Central memory CD4-positive, alpha-beta T cell (primary cell): Measurements from ENCODE around the gene LIME1.

Experiments
- DNase-seq: peaks from one replicate; pipeline ENCODE4 v3.0.0; 2022
- total RNA-seq, 3 experiments: gene quantifications; one replicate each; lab custom pipeline; 2026; lab: John Stamatoyannopoulos, UW

LIME1 gene, protein sequence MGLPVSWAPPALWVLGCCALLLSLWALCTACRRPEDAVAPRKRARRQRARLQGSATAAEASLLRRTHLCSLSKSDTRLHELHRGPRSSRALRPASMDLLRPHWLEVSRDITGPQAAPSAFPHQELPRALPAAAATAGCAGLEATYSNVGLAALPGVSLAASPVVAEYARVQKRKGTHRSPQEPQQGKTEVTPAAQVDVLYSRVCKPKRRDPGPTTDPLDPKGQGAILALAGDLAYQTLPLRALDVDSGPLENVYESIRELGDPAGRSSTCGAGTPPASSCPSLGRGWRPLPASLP
- 2.0 to 5.4 (median 4.6) reads per million in 3 experiments for total RNA-seq

DNA sequence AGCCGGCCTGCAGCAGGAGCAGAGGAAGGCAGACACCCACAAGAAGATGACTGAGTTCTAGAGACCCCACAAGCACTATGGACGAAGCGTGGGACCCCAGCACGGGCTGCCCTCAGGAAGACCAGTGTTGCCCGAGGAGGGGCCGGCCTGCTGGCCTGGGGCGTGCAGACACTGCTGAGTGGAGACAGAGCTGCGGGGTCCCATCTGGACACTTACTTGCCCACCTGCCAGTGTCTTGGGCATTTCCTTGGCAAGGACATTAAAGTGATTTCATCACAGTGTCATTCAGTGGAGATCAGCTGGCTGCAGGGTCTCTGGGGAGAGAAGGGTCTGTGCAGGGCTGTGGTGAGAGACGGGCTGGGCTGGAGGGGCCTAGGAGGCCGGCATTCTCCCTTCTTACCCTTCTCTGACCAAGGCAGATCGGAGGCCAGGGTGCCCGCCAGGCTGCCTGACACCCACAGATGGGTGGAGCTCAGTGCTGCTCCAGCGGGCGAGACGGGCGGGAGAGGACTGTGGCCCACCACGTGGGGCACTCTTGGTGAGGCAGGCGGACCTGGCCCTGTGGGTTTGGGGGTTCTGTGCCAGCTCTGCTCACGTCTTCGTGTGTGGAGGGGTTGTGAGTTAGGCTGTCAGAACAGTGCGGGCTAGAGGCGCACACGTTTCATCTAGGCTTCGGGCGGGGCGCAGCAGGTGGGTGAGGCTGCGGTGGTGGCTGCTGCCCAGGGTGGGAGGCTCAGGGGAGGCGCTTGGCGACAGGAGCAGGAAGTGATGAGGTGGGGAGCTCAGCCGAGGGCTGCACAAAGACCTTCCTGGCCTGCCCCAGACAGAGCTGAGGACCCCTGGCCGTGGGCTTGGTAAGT, at the start of gene LIME1:
Gene LIME1 (plus strand): TSS at position 806 of the 860 bp plus-strand sequence. CDS start 886 bp downstream, outside the sequence.
- peak; percentile 88 for DNase-seq

DNA sequence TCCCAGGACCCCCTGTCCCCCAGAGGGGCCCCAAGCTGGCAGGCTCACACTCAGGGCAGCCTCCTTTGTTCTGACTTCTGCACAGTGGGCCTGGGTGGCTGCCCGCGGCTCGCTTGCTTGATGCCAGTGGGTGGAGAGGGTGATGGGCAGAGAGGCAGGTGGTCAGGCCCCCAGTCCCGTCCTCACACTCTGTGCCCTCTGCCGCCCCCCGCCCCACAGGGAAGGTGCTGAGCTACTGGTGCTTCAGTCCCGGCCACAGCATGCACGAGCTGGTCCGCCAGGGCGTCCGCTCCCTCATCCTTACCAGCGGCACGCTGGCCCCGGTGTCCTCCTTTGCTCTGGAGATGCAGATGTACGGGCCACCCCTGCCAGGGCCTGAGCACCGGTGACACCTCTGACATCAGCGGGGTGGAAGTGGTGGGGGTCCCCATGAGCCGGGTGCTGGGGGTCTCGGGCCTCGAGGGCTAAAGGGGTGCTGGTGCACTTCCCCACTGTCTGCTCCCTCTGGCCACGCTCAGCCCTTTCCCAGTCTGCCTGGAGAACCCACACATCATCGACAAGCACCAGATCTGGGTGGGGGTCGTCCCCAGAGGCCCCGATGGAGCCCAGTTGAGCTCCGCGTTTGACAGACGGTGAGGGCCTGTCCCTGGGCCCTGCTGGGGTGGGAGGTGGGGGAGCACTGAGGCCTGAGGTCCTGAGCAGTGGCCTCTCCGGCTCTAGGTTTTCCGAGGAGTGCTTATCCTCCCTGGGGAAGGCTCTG, 48.9 kb upstream of the LIME1 start:
- no peak for DNase-seq

DNA sequence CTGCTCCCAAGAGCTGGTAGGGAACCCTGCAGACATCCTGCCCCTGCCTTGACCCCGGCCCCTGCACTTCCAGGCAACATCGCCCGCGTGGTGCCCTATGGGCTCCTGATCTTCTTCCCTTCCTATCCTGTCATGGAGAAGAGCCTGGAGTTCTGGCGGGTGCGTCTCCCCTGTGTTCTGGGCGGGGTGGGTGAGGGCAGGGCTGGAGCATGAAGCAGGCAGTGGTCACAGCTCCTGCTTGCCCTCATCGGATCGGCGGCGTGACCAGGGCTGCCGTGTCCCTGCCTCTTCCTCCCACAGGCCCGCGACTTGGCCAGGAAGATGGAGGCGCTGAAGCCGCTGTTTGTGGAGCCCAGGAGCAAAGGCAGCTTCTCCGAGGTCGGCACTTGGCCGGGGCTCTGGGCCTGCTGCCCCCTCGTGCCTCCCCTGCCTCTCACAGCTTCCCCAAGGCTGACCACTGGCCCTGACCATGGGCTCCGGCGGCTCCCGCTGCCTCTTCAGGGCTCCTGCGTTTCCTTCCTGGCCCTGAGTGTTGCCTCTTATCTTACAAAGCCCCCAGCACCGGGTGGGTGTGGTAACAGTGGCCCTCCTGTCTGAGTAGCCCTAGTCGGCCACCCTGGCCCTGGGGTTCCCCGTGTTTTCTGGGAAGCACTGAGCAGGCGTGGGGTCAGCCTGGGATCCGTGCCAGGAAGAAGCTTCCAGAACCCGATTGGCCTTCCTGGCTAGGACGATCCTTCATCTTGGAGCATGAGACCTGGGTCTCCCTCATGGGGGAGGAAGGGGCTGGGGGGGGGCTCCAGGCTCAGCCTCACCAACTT, 48.0 kb upstream of the LIME1 start:
- DNase-seq, result no peak

GRCh38 chr20:63689046-63690002, 47.1 kb upstream of the LIME1 start:
- no peak for DNase-seq

- no peak for DNase-seq
Observed at GRCh38 chr20:63690003-63690897, 46.2 kb upstream of the LIME1 start.

GRCh38 chr20:63690898-63691710, 45.4 kb upstream of the LIME1 start:
- no peak for DNase-seq

GRCh38 chr20:63691711-63692435, 44.6 kb upstream of the LIME1 start:
- no peak for DNase-seq

GRCh38 chr20:63692436-63693082, 43.9 kb upstream of the LIME1 start:
- DNase-seq, result no peak

- DNase-seq, result no peak
Observed at GRCh38 chr20:63693083-63693732, 43.3 kb upstream of the LIME1 start.

DNA sequence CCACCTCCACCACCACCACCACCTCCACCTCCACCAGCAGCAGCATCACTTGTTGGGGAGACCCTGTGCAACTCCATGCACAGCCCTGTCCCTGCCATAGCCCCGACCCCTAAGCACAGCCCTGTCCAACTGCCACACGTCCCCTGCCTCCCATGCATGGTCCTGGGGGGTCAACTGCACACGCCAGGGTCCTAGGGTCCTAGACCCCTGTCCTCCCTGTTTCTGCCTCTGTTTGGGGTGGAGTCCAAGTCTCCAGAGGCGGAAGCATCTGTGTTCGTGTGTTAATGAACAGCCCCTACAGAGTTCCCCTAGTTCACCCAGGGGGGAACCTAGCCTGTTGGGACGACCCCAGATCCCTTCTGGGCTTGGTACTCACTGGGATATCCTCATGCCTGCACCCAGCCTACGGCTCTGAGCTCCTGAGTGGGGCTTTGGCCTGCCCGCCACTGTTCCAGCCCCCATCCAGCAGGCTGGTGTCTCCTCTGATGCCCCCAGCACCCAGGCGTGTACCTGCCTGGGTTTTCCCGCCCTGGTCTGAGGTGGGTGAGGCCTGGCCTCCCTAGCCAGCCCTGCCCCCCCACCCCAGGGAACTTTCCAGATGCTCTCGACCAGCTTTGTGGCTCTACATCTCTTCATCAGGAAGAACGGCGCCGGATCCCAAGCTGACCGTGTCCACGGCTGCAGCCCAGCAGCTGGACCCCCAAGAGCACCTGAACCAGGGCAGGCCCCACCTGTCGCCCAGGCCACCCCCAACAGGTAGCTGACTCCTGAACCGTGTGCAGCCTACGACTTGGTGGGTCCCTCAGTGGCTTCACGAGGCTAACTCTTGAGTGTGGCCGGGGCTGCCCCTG, 42.5 kb upstream of the LIME1 start:
- DNase-seq, result no peak

GRCh38 chr20:63694584-63695423, 41.7 kb upstream of the LIME1 start:
- DNase-seq, result no peak

DNA sequence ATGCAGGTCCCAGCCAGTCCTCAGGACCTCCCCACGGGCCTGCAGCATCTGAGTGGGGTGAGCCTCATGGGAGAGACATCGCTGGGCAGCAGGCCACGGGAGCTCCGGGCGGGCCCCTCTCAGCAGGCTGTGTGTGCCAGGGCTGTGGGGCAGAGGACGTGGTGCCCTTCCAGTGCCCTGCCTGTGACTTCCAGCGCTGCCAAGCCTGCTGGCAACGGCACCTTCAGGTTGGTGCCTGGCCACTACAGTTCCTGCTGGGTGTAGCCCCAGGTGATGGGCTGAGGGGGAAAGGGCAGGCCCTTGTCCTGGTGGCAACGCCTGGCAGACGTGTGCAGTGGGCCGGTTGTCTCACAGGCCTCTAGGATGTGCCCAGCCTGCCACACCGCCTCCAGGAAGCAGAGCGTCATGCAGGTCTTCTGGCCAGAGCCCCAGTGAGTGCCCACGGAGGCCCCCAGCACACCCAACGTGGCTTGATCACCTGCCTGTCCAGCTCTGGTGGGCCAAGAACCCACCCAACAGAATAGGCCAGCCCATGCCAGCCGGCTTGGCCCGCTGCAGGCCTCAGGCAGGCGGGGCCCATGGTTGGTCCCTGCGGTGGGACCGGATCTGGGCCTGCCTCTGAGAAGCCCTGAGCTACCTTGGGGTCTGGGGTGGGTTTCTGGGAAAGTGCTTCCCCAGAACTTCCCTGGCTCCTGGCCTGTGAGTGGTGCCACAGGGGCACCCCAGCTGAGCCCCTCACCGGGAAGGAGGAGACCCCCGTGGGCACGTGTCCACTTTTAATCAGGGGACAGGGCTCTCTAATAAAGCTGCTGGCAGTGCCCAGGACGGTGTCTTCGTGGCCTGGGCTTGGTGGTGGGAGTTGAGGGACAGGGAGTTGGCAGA, 40.8 kb upstream of the LIME1 start:
- DNase-seq, result no peak

DNA sequence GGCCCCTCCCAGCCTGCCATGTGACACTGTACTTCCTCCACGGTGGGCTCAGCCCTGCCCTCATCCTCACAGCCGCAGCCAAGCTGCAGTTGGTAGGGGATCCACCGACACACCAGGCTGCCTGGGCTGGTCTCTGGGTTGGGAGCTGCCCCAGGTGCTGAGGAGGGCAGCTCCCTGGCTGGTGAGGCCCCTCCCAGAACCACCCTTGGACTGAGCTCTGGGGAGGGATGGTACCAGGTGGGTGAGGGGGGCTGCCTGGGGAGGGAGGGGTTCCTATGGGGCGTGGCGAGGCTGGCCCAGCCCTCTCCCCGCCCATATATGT, 40.2 kb upstream of the LIME1 start:
- no peak for DNase-seq

GRCh38 chr20:63696628-63697356, 39.7 kb upstream of the LIME1 start, which contains the start of gene TNFRSF6B:
TNFRSF6B (plus strand) TSS chr20:63696652; CDS start chr20:63696768, 116 bp downstream.
- DNase-seq, result no peak
